ENCODE measurements around the gene CDHR5.

- no peak for TF ChIP-seq CTCF (IDR thresholded peaks at IDR 0.05)
- TF ChIP-seq POLR2AphosphoS5 (IDR thresholded peaks at IDR 0.05; ENCODE audit: insufficient read depth in 1 of 2, low read depth in 1 of 2): no peak
- no peak for TF ChIP-seq POLR2A (IDR thresholded peaks at IDR 0.05)
Observed at GRCh38 chr11:618856-619627, 5.7 kb downstream of the CDHR5 start.

All from vagina (tissue), 2 donors.